Transverse colon (tissue), 4 donors: ENCODE results near the gene RAN. TPM values are rescaled to one million over a fixed set of nuclear protein-coding genes. Genes with fewer than 3 reads are reported as not detected.
"Not testable (repeated sequence)": the region's sequence is repeated elsewhere in the genome, so short reads cannot be mapped to it uniquely, and the experiment has no call there.

Source experiments
- DNase-seq: peaks from one replicate; pipeline ENCODE4 v3.0.0-alpha.2; 2019
- H3K27ac ChIP-seq, 4 donors: fragments of 200-600 bp; sonication (generic); 2 replicates each; pipeline ENCODE4 v1.5.1; 2016 to 2018; ENCODE audit warnings: inconsistent platforms in 4 of 4
- H3K27me3 ChIP-seq: fragments of 200-600 bp; sonication (generic); 2 replicates; pipeline ENCODE4 v1.5.1; 2017; ENCODE audit warnings: inconsistent platforms
- H3K36me3 ChIP-seq, 4 donors: fragments of 200-600 bp; sonication (generic); 2 replicates each; pipeline ENCODE4 v1.5.1; 2017 to 2019; ENCODE audit warnings: inconsistent platforms in 4 of 4
- H3K4me1 ChIP-seq, 4 donors: fragments of 200-600 bp; sonication (generic); 2 replicates each; pipeline ENCODE4 v1.5.1; 2017 to 2020; ENCODE audit warnings: inconsistent platforms in 4 of 4
- H3K4me3 ChIP-seq, 4 donors: fragments of 200-600 bp; sonication (generic); 1 replicate in 1 of 4; 2 replicates in 3 of 4; pipeline versions ENCODE4 v1.5.1 to v1.6.1; 2017 to 2019; ENCODE audit warnings: inconsistent platforms in 4 of 4
- H3K9me3 ChIP-seq, 2 donors: fragments of 200-600 bp; sonication (generic); 2 replicates each; pipeline ENCODE4 v1.5.1; 2017 to 2019; ENCODE audit warnings: inconsistent platforms in 2 of 2
- CTCF ChIP-seq, 5 experiments: fragments of 200-600 bp in 3 of 5; fragments of 450-650 bp in 2 of 5; sonication (generic) in 3 of 5; IDR thresholded peaks; 1 replicate in 2 of 5; 2 replicates in 3 of 5; pipeline ENCODE4 v1.5.1; 2016 to 2017; ENCODE audit warnings: antibody characterized with exemption in 5 of 5, inconsistent platforms in 3 of 5, mild to moderate bottlenecking in 2 of 5, moderate library complexity in 1 of 5
- EP300 ChIP-seq: sonication (generic); formaldehyde crosslinking; IDR thresholded peaks from one replicate; pipeline ENCODE4 v1.6.1; 2017; ENCODE audit warnings: antibody characterized with exemption, low read depth
- POLR2A ChIP-seq: fragments of 450-650 bp; IDR thresholded peaks from one replicate; pipeline ENCODE4 v1.6.1; 2016; ENCODE audit warnings: antibody characterized with exemption, mild to moderate bottlenecking, moderate library complexity
- POLR2AphosphoS5 ChIP-seq, 3 donors: sonication (generic); formaldehyde crosslinking; IDR thresholded peaks; one replicate each; pipeline ENCODE4 v1.6.1; 2016; ENCODE audit warnings: antibody characterized with exemption in 3 of 3
- WGBS, 2 donors: methylation state at CpG; one replicate each; pipeline ENCODE4 v1.1.5; 2018; ENCODE audit warnings: low coverage in 1 of 2; 5-methylcytosine and 5-hydroxymethylcytosine counted together
- in situ Hi-C, 4 donors: fragments of 200-750 bp; cut with MboI; loops; one replicate each; pipeline versions ENCODE4 v1.15.0 to v1.15.1; 2017; ENCODE audit warnings: low sequenced_read_pairs in 3 of 4, low pct_ligation_motif_present in 1 of 4, low pct_unique_long_range_greater_than_20kb in 1 of 4
- intact Hi-C: fragments of 100-400 bp; cut with DNase I; formaldehyde crosslinking; loops from one replicate; pipeline ENCODE4 v1.15.1; 2023; ENCODE audit warnings: low total_unique reads
- total RNA-seq, 4 donors: library from RNA; depleted of rRNA; stranded (reverse); fragments of >200 nt; gene quantifications; one replicate each; pipeline ENCODE4 v1.1.0, GENCODE V29; 2016

RAN gene
- total RNA-seq, 4 donors from 2014 or later = 28.1 to 124 (median 77.5) TPM

- Histone ChIP-seq H3K27ac (no peak overlapping the region), H3K4me1 (no peaks in the 10 kb centered on the region), H3K9me3 (no peaks in the 10 kb centered on the region), H3K27me3 (peaks cover 4% of the 10 kb centered on the region), H3K36me3 (no peaks in the 10 kb centered on the region), H3K4me3 (no peak overlapping the region)
- DNase-seq = no peak
- intact Hi-C loops = no loop called here
- in situ Hi-C loops = no loop called here
- TF ChIP-seq EP300 (no peak), CTCF (IDR thresholded peaks at IDR 0.05) (no peak), POLR2AphosphoS5 (IDR thresholded peaks at IDR 0.05) (no peak), POLR2A (no peak)
- WGBS, 2 donors = 95 to 96% methylated on average over 3 to 6 of the region's 6 CpGs
These were observed 12.7 kb upstream of the RAN start for GRCh38 chr12:130859161-130859560.

GRCh38 chr12:130860311-130860710, 11.6 kb upstream of the RAN start:
- H3K4me3 ChIP-seq = no peak overlapping the region
- no peaks in the 10 kb centered on the region for H3K27me3 ChIP-seq
- no peak for TF ChIP-seq EP300
- no peak for TF ChIP-seq POLR2AphosphoS5 (IDR thresholded peaks at IDR 0.05)
- TF ChIP-seq POLR2A = no peak
- TF ChIP-seq CTCF (IDR thresholded peaks at IDR 0.05) = no peak
- in situ Hi-C loops = no loop called here
- no peak for DNase-seq
- no peaks in the 10 kb centered on the region for H3K36me3 ChIP-seq
- no peaks in the 10 kb centered on the region for H3K9me3 ChIP-seq
- WGBS, 2 donors = 87 to 100% methylated on average over 8 to 9 of the region's 9 CpGs
- H3K27ac ChIP-seq = no peak overlapping the region
- no peaks in the 10 kb centered on the region for H3K4me1 ChIP-seq
- intact Hi-C loops = no loop called here

GRCh38 chr12:130862161-130862560, 9.7 kb upstream of the RAN start:
- Histone ChIP-seq H3K27ac (no peak overlapping the region), H3K27me3 (no peaks in the 10 kb centered on the region), H3K4me3 (no peak overlapping the region), H3K9me3 (no peaks in the 10 kb centered on the region), H3K36me3 (no peaks in the 10 kb centered on the region), H3K4me1 (no peaks in the 10 kb centered on the region)
- in situ Hi-C loops = no loop called here
- no peak for DNase-seq
- TF ChIP-seq POLR2AphosphoS5 (IDR thresholded peaks at IDR 0.05) (no peak), POLR2A (no peak), EP300 (no peak), CTCF (IDR thresholded peaks at IDR 0.05) (no peak)
- 60 to 72% methylated on average over 1 to 4 of the region's 4 CpGs for WGBS, 2 donors
- intact Hi-C loops = no loop called here

GRCh38 chr12:130862771-130863170, 9.1 kb upstream of the RAN start:
- H3K4me3 ChIP-seq, H3K4me1 ChIP-seq, H3K27me3 ChIP-seq, H3K36me3 ChIP-seq, intact Hi-C loops, DNase-seq, H3K27ac ChIP-seq, H3K9me3 ChIP-seq, in situ Hi-C loops: not testable (repeated sequence)
- WGBS, 2 donors = 91% methylated on average over 8 of the region's 8 CpGs; no CpG with 5 or more reads in 1 of the 2 donors

- Histone ChIP-seq H3K4me1 (no peaks in the 10 kb centered on the region), H3K9me3 (no peaks in the 10 kb centered on the region), H3K4me3 (no peak overlapping the region), H3K36me3 (no peaks in the 10 kb centered on the region), H3K27me3 (no peaks in the 10 kb centered on the region), H3K27ac (no peak overlapping the region)
- in situ Hi-C loops (no loop called here), intact Hi-C loops (no loop called here)
- WGBS, 2 donors = 50 to 80% methylated on average over 1 to 5 of the region's 5 CpGs
- no peak for DNase-seq
- TF ChIP-seq EP300 = no peak
- no peak for TF ChIP-seq POLR2AphosphoS5 (IDR thresholded peaks at IDR 0.05)
- no peak for TF ChIP-seq CTCF (IDR thresholded peaks at IDR 0.05)
- TF ChIP-seq POLR2A = no peak
These were observed 8.6 kb upstream of the RAN start for GRCh38 chr12:130863298-130863697.
